Measurements from ENCODE around the gene CISH.

- no peak for TF ChIP-seq HMG20A (CRISPR knock-in tag; conservative IDR thresholded peaks at IDR 0.05)
- TF ChIP-seq CTCF (IDR thresholded peaks at IDR 0.05 in 2 of 3, conservative IDR thresholded peaks at IDR 0.05 in 1 of 3; ENCODE audit: insufficient read depth in 2 of 3, low read depth in 1 of 3, low read length in 3 of 3): no peak
Measured at GRCh38 chr3:50582083-50582482, 29.5 kb downstream of the CISH start.

Data from K562 (cell line).